ENCODE results near the gene HLA-G. TPM values are rescaled to one million over a fixed set of nuclear protein-coding genes. Genes with fewer than 3 reads are reported as not detected.
A peak's percentile ranks its signal among the peaks of the same experiment; 100 is the strongest.

HLA-G gene
- total and polyA plus RNA-seq, 9 of the 15 experiments (the other 6 are each of a cell fraction or from before 2014, with no cell fraction given): 0.13 TPM; not detected in 8

GRCh38 chr6:29814379-29815117 lies 13.1 kb upstream of the HLA-G start (continued):
- TF ChIP-seq, protein P1, sequence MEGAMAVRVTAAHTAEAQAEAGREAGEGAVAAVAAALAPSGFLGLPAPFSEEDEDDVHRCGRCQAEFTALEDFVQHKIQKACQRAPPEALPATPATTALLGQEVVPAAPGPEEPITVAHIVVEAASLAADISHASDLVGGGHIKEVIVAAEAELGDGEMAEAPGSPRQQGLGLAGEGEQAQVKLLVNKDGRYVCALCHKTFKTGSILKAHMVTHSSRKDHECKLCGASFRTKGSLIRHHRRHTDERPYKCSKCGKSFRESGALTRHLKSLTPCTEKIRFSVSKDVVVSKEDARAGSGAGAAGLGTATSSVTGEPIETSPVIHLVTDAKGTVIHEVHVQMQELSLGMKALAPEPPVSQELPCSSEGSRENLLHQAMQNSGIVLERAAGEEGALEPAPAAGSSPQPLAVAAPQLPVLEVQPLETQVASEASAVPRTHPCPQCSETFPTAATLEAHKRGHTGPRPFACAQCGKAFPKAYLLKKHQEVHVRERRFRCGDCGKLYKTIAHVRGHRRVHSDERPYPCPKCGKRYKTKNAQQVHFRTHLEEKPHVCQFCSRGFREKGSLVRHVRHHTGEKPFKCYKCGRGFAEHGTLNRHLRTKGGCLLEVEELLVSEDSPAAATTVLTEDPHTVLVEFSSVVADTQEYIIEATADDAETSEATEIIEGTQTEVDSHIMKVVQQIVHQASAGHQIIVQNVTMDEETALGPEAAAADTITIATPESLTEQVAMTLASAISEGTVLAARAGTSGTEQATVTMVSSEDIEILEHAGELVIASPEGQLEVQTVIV (CRISPR knock-in tag; IDR thresholded peaks at IDR 0.05; ENCODE audit: borderline replicate concordance): no peak
- TF ChIP-seq DPF2 (IDR thresholded peaks at IDR 0.05) (no peak), MGA (IDR thresholded peaks at IDR 0.05) (peak; percentile 59; the same call in 1 of the 2 replicates), BHLHE40 (IDR thresholded peaks at IDR 0.05; ENCODE audit: low read length) (no peak), NONO (IDR thresholded peaks at IDR 0.05; ENCODE audit: low read depth in 2 of 2, low read length in 1 of 2) (no peak), ZNF76 (CRISPR knock-in tag; IDR thresholded peaks at IDR 0.05; ENCODE audit: borderline replicate concordance) (no peak), ZNF551 (CRISPR knock-in tag; IDR thresholded peaks at IDR 0.05) (no peak), ZNF143 (CRISPR knock-in tag; IDR thresholded peaks at IDR 0.05) (no peak), KDM4B (IDR thresholded peaks at IDR 0.05; ENCODE audit: borderline replicate concordance in 2 of 2, low read depth in 1 of 2) (no peak), CBFA2T2 (conservative IDR thresholded peaks at IDR 0.05) (peak; percentile 48)
- TF ChIP-seq, protein P2, sequence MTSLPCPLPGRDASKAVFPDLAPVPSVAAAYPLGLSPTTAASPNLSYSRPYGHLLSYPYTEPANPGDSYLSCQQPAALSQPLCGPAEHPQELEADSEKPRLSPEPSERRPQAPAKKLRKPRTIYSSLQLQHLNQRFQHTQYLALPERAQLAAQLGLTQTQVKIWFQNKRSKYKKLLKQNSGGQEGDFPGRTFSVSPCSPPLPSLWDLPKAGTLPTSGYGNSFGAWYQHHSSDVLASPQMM (CRISPR knock-in tag; IDR thresholded peaks at IDR 0.05): no peak
